HG03135 (cell line): ENCODE measurements around the gene PARD3B.

ENCODE experiments used
- ATAC-seq: cut with Tn5 transposase; IDR thresholded peaks from one replicate; pipeline ENCODE4 v1.9.1; 2021; ENCODE audit warnings: mild to moderate bottlenecking, moderate library complexity; ENCODE audit not compliant: unreplicated experiment

The PARD3B gene

GRCh38 chr2:205086662-205087061 is 541.4 kb downstream of the PARD3B start:
- ATAC-seq, result no peak

DNA sequence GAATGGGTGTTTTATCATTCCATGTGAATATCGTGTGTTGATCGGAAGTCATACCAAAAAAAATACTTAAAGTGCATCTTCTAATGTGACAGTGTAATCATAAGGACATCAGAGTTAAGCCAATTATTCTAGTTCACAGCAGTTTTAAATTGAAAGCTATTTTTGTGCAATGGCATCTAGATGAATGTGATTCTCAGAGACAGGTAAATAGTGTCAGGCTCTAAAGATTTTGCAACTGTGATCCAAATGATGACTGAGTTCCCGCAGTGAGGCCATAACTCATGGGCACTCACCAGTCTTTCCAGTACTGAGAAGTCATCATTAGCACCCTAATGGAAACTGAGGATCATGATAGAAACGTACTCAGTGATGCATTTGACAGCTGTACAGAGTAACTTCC is 542.6 kb downstream of the PARD3B start:
- no peak for ATAC-seq

- no peak for ATAC-seq
These were observed 544.7 kb downstream of the PARD3B start for GRCh38 chr2:205089958-205090357.

DNA sequence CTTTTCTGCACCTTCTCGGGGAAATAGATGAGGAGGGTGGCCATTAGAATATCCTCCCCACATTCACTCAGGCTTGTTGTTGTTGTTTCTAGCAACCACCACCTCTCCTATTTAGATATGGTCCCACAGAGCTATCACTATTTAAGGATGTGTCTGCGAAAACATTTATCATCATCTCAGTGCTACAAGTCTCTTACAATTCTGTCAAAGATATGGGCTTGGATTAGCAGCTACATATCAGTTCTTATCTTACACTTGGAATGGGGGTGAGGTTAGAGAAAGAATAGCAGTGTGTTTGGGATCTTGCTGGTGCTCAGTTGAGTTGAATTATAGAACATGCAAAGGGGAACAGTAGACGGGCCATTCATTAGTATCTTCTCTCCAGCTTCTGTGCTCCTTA is 546.1 kb downstream of the PARD3B start:
- ATAC-seq, result no peak

DNA sequence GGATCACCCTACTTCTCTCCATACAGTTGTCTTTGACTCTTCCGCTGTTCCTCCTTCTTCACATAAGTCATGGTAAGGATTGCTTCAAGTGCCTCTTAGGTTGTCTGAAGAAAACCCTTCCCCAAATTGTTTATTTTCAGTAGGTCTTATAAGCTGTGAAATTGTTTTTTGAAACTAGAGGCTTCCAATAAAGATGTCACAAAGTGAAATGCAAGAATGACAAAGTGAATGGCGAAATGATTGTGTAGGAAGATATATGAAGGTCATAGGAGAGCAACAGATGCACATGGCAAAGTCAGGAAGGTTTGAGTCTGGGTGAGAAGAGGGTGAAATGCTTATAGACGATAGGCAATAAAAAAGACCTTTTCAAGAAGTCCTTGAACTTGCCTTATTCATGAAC is 548.8 kb downstream of the PARD3B start:
- ATAC-seq, result no peak

DNA sequence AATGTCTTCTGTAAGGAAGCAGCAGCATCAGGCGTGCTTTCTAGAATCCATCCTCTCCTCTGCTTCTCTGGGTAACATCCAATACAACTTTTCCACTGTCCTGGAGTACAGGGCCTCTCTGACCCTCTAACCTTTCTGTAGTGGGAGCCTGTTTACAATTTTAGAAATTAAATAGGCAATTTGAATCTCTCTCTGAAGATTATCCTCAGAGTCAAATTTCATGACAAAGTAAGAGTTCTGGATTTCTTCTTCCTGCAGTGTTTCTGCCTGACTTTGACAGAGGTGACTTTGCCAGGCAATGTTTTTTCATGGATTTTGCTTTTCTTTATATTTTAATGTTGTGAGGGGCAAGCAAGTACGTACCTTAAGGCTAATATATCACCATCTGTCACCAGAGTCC is 558.4 kb downstream of the PARD3B start:
- ATAC-seq, result no peak

- ATAC-seq, result no peak
These were observed 562.5 kb downstream of the PARD3B start for GRCh38 chr2:205107810-205108209.

GRCh38 chr2:205115511-205115910 is 570.2 kb downstream of the PARD3B start:
- ATAC-seq, result no peak

- ATAC-seq, result no peak
These were observed 571.9 kb downstream of the PARD3B start for GRCh38 chr2:205117125-205117524.

GRCh38 chr2:205119136-205119535 is 573.9 kb downstream of the PARD3B start:
- no peak for ATAC-seq

- no peak for ATAC-seq
These were observed 583.5 kb downstream of the PARD3B start for GRCh38 chr2:205128726-205129125.

GRCh38 chr2:205129531-205129930 is 584.3 kb downstream of the PARD3B start:
- ATAC-seq, result no peak

- ATAC-seq, result no peak
These were observed 585.0 kb downstream of the PARD3B start for GRCh38 chr2:205130111-205130829.

GRCh38 chr2:205133544-205133943 is 588.3 kb downstream of the PARD3B start:
- ATAC-seq, result no peak

DNA sequence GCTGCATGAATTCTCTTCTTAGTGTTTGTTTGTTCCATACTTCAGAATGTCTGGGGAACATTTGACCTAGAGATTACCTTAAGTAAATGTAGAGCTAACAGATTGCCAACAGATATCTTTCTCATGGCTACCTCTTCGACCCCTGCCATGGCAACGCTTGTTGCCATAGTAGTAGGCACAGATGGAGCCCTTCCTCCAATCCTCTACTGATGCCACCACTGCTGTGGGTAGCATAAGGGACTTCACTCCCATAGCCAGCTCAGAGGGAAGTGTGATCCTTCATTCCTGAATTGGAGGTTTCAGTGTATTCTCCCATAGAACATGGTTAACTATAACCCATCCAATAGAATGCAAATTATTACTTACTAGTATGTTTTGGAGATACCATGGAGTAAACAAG is 593.5 kb downstream of the PARD3B start:
- no peak for ATAC-seq

- peak; percentile 74 for ATAC-seq
These were observed 594.7 kb downstream of the PARD3B start for GRCh38 chr2:205139822-205140463.

GRCh38 chr2:205141381-205141780 is 596.1 kb downstream of the PARD3B start:
- ATAC-seq, result no peak

- no peak for ATAC-seq
These were observed 600.6 kb downstream of the PARD3B start for GRCh38 chr2:205145888-205146287.

GRCh38 chr2:205148755-205149154 is 603.5 kb downstream of the PARD3B start:
- ATAC-seq, result no peak

DNA sequence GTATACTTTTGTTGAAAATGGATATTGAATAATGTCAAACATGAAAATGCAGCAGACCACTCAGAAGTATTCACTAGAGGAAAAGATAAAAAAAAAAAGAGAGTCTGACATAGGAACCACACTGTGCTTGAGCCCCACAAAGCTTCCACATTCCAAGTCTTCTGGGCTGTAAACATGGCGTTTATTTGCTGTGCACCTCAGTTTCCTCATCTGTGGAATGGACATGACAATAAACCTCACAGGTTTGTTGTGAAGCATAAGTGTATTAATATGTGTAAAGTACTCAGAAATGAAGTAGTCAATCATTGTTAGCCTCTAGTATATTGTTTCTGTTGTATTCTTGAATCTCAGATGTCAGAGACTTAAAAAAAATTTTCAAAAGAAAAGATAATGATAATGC is 611.2 kb downstream of the PARD3B start:
- no peak for ATAC-seq

DNA sequence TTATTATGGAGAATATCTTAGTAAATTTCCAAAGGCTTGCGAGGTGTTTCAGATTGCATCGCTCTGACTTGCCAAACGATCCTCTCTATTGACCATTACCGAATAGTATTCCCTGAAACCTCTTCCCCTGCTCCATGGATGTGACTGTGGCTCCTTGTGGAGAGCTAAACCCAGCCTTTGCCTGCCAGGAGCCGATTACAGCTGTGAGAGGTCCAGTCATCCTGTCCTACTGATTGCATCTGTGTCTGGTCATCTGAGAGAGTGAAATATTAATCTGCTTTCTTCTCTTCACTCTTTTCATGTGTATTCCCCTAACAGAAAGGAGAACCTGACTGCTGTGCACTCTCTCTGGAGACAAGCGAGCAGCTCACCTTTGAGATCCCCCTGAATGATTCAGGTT is 613.1 kb downstream of the PARD3B start:
- ATAC-seq, result no peak

DNA sequence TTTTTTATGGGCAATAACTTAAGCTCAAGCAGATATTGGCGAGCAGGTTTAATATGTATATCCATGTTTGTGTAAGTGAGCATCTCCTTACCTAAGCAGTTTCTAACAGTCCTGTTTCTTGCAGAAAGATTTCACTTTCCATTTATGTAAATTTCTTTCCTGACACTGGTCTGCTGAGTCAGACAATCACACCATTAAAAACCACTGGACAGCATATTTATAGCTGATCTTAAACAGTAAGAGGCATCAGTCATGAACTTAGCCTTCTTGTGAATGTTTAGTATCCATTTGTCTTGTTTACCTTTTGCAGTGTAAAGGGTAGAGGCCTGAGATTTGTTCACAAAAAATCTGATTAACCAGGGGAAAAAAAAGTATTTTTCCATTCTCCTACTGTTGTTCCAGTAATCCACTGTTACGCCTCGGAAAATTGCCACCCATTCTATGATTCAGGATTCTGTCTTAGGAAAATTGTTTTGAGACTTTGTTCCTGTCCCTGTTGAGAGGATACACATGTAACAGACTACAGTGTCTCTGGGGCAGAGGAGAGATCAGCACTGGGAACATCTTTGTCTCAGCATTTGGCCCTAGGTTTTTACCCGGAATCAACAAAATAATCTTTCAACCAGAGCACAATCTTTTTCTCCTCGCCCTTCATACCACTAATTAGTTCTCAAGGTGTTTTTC is 616.0 kb downstream of the PARD3B start:
- ATAC-seq, result no peak
